Activated T-cell treated with anti-CD3 and anti-CD28 coated beads, Interleukin-2, amount 50 U/mL, for 24 hours (primary cell): ENCODE data around the gene HMMR.
A peak's percentile ranks its signal among the peaks of the same experiment; 100 is the strongest.
"Not testable (repeated sequence)": the region's sequence is repeated elsewhere in the genome, so short reads cannot be mapped to it uniquely, and the experiment has no call there.

ENCODE experiments used
- DNase-seq: peaks from one replicate; pipeline ENCODE4 v3.0.0-alpha.2; 2020
- H3K27ac Mint-ChIP-seq: 2 replicates; pipeline ENCODE4 v1.8.0; 2020; ENCODE audit warnings: mild to moderate bottlenecking, mixed read lengths
- H3K27me3 Mint-ChIP-seq: 2 replicates; pipeline ENCODE4 v1.8.0; 2020; ENCODE audit warnings: mixed read lengths
- H3K36me3 Mint-ChIP-seq: 2 replicates; pipeline ENCODE4 v1.8.0; 2020; ENCODE audit warnings: low read depth, mixed read lengths
- H3K4me1 Mint-ChIP-seq: 2 replicates; pipeline ENCODE4 v1.8.0; 2020; ENCODE audit warnings: low read depth, mixed read lengths
- H3K4me3 Mint-ChIP-seq: 2 replicates; pipeline ENCODE4 v1.8.0; 2020; ENCODE audit warnings: mild to moderate bottlenecking, moderate library complexity, mixed read lengths
- H3K9me3 Mint-ChIP-seq: 2 replicates; pipeline ENCODE4 v1.8.0; 2020; ENCODE audit warnings: mixed read lengths

The HMMR gene

DNA sequence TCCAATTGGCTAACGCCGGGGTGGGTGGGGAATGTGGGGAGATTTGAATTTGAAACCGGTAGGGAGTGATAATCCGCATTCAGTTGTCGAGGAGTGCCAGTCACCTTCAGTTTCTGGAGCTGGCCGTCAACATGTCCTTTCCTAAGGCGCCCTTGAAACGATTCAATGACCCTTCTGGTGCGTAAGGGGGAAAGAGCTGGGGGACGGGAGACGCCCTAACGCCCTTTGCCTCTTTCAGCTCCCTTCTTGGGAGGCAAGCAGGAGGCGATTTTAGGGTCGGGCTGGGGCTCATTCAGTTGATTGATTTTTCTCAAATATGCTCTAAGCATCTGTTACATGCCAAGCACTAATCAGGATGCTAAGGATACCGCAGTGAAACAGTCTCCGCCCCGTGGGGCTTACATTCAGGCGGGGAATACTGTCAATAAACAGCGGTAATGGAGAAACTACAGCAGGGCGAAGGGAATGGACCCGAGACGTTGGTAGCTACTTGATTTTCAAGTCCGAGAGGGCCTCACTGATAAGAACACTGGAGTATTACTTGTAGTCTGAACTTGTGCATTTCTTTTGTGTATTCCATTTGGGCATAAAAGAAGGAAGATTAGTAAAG, at the start of gene HMMR:
Gene HMMR, plus strand, starts transcription at position 71 of the 610 bp plus-strand sequence. Its CDS starts 61 bp downstream, at position 132.
- Mint-ChIP-seq H3K36me3 (peaks cover 65% of the 10 kb centered on the region), H3K27ac (peak within 1 kb of the TSS; percentile 100), H3K4me3 (peak within 1 kb of the TSS; percentile 86), H3K4me1 (peaks cover 35% of the 10 kb centered on the region), H3K9me3 (no peaks in the 10 kb centered on the region), H3K27me3 (no peaks in the 10 kb centered on the region)
- no peak for DNase-seq

DNA sequence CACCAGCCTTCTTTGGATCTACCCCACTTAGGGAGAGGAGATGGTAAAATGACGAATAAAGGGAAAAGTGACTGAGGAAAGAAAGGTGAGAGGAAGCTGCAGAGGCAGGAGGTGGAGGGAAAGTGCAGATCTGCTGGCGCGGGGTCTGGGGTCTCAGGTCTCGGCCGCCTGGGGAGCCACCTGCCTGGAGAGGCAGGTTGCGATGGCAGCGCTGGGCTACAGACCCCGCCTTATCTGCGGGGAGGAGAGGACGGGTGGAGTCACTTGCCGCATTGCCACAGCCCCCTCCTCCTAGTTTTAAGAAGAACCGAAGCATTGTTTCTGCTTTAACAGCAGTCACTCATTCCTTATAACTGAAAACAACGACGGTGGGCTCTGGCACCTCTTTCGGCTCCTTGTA, 44.8 kb upstream of the HMMR start:
- not testable (repeated sequence) for H3K27ac Mint-ChIP-seq, H3K4me3 Mint-ChIP-seq, DNase-seq, H3K4me1 Mint-ChIP-seq, H3K9me3 Mint-ChIP-seq, H3K36me3 Mint-ChIP-seq
- H3K27me3 Mint-ChIP-seq: peaks cover 29% of the 10 kb centered on the region

DNA sequence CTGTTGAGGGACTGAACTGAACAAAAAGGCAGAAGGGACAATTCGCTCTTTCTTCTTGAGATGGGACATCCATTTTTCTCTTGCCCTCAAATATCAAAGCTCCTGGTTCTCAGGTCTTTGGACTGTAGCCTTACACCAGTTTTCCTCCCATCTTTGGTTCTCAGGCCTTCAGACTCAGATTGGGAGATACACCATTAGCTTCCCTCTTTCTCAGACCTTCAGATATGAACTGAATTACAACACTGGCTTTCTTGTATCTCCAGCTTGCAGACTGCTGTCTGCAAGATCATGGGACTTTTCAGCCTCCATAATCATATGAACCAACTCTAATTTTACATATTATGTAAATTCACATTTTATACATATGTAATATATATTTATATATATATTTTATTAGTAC, 35.6 kb upstream of the HMMR start:
- no peak for DNase-seq
- Mint-ChIP-seq H3K9me3 (no peaks in the 10 kb centered on the region), H3K36me3 (no peaks in the 10 kb centered on the region)

DNA sequence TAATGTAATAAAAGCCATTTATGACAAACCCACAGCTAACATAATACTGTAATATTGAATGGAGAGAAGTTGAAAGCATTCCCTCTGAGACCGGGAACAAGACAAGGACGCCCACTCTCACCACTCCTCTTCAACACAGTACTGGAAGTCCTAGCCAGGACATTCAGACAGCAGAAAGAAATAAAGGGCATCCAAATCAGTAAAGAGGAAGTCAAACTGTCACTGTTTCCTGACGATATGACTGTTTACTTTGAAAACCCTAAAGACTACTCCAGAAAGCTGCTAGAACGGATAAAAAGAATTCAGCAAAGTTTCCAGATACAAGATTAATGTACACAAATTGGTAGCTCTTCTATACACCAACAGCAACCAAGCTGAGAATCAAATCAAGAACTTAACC, 34.3 kb upstream of the HMMR start:
- H3K36me3 Mint-ChIP-seq, H3K4me3 Mint-ChIP-seq, H3K4me1 Mint-ChIP-seq, H3K27ac Mint-ChIP-seq, DNase-seq, H3K9me3 Mint-ChIP-seq, H3K27me3 Mint-ChIP-seq: not testable (repeated sequence)

More for the DNA sequence above, 35.6 kb upstream of the HMMR start:
- Mint-ChIP-seq H3K4me1 (peaks cover 6% of the 10 kb centered on the region), H3K27me3 (peaks cover 4% of the 10 kb centered on the region), H3K4me3 (no peak overlapping the region), H3K27ac (no peak overlapping the region)

DNA sequence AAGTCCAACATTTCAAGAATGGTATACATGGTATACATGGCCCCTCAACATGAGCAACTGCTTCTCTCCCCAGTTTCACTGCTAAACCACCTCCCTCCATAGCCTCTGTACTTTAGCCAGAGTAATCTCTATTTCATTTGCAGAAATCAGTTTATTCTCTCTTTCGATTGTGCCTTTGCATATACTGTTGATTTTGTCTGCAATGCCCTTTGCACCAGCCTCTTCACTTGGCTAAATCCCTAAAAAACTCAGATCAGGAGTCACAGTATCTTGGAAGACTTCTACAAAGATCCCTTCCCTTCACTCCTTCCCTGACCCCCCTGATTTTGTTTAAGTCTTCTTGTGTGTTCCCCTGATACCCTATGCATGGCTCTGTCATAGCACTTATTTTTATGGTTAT, 27.9 kb upstream of the HMMR start:
- H3K36me3 Mint-ChIP-seq: peaks cover 1% of the 10 kb centered on the region
- no peak overlapping the region for H3K4me3 Mint-ChIP-seq
- peaks cover 14% of the 10 kb centered on the region for H3K4me1 Mint-ChIP-seq
- no peak for DNase-seq
- H3K27ac Mint-ChIP-seq: no peak overlapping the region
- H3K27me3 Mint-ChIP-seq: no peaks in the 10 kb centered on the region
- H3K9me3 Mint-ChIP-seq: no peaks in the 10 kb centered on the region

DNA sequence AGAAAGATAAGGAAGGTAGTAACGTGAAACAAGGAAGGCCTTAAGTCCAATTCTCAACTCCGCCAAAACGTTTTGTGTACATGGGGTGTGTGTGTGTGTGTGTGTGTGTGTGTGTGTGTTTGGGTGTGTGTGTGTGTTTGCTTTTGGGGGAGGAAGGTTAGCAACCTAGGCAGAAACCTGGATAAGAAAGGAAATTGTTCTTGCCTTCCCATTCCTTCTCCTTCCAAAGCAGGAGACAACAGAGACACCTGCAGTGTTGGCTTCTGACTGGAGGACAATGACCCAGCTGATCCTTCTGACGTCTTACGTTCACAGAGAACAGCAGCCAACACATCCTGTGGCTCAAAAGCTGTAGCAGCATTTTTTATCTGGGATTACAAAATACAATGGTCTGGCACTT, 27.2 kb upstream of the HMMR start:
- peaks cover 16% of the 10 kb centered on the region for H3K4me1 Mint-ChIP-seq
- no peaks in the 10 kb centered on the region for H3K9me3 Mint-ChIP-seq
- peaks cover 8% of the 10 kb centered on the region for H3K36me3 Mint-ChIP-seq
- DNase-seq: no peak
- no peak overlapping the region for H3K27ac Mint-ChIP-seq
- H3K4me3 Mint-ChIP-seq: no peak overlapping the region
- no peaks in the 10 kb centered on the region for H3K27me3 Mint-ChIP-seq

GRCh38 chr5:163434401-163434866, 26.0 kb upstream of the HMMR start:
- no peak for DNase-seq
- Mint-ChIP-seq H3K27me3 (no peaks in the 10 kb centered on the region), H3K36me3 (peaks cover 18% of the 10 kb centered on the region), H3K27ac (no peak overlapping the region), H3K4me1 (peaks cover 28% of the 10 kb centered on the region), H3K9me3 (no peaks in the 10 kb centered on the region), H3K4me3 (no peak overlapping the region)

DNA sequence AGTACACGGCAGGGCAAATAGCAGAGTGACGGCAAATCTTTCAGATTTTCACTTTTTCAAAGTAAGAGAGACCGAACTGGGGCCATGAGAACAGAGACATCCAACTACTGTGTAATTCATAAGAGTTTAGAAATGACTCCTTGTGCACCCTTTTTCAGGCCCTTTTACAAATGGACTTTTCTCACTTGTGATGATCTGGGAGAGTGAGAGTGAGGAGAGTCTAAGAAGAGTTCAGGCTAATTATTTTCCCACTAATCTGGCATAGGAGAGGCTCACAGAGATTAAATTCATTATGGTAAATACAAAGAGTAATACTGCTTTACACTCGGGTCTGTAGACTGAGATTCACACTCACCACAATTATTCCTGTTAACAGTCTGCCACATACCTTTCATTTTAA, 23.9 kb upstream of the HMMR start:
- H3K27me3 Mint-ChIP-seq: no peaks in the 10 kb centered on the region
- H3K27ac Mint-ChIP-seq: peak overlapping the region; percentile 91
- DNase-seq: no peak
- H3K36me3 Mint-ChIP-seq: peaks cover 39% of the 10 kb centered on the region
- H3K4me3 Mint-ChIP-seq: peak overlapping the region; percentile 87
- peaks cover 45% of the 10 kb centered on the region for H3K4me1 Mint-ChIP-seq
- no peaks in the 10 kb centered on the region for H3K9me3 Mint-ChIP-seq

DNA sequence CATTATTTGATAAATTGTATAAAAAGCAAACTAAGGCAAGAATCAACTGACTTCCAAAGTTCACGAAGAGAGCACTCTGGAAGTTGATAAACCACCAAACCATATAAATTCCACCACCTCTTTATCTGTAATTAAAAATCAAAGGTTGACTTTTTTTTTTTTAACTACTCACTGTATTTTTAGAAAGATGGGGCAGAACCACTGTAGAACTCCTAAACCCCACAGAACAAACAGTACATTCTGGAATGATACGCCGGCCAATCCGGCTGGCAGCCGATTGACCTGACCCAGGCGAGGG, 23.5 kb upstream of the HMMR start:
- Mint-ChIP-seq H3K9me3 (no peaks in the 10 kb centered on the region), H3K4me1 (peaks cover 45% of the 10 kb centered on the region), H3K4me3 (peak overlapping the region; percentile 87), H3K27me3 (no peaks in the 10 kb centered on the region), H3K27ac (peak overlapping the region; percentile 91), H3K36me3 (peaks cover 43% of the 10 kb centered on the region)
- DNase-seq: no peak

- H3K27me3 Mint-ChIP-seq: no peaks in the 10 kb centered on the region
- peak within 1 kb of the TSS; percentile 87 for H3K4me3 Mint-ChIP-seq
- peak; percentile 89 for DNase-seq
- peaks cover 49% of the 10 kb centered on the region for H3K36me3 Mint-ChIP-seq
- no peaks in the 10 kb centered on the region for H3K9me3 Mint-ChIP-seq
- H3K27ac Mint-ChIP-seq: peak within 1 kb of the TSS; percentile 91
- H3K4me1 Mint-ChIP-seq: peaks cover 45% of the 10 kb centered on the region
These were observed 22.9 kb upstream of the HMMR start, which contains the start of gene CCNG1 for GRCh38 chr5:163437309-163438182. TSS of gene CCNG1 (plus strand) at chr5:163437595. CDS start at chr5:163439257, 1,662 bp downstream.

GRCh38 chr5:163439092-163439425, 21.4 kb upstream of the HMMR start:
- no peaks in the 10 kb centered on the region for H3K27me3 Mint-ChIP-seq
- H3K4me3 Mint-ChIP-seq: peak overlapping the region; percentile 87
- peaks cover 45% of the 10 kb centered on the region for H3K4me1 Mint-ChIP-seq
- no peak for DNase-seq
- peaks cover 64% of the 10 kb centered on the region for H3K36me3 Mint-ChIP-seq
- peak overlapping the region; percentile 91 for H3K27ac Mint-ChIP-seq
- no peaks in the 10 kb centered on the region for H3K9me3 Mint-ChIP-seq

GRCh38 chr5:163440954-163441353, 19.5 kb upstream of the HMMR start:
- H3K27me3 Mint-ChIP-seq: no peaks in the 10 kb centered on the region
- DNase-seq: no peak
- no peak overlapping the region for H3K4me3 Mint-ChIP-seq
- peaks cover 43% of the 10 kb centered on the region for H3K4me1 Mint-ChIP-seq
- peaks cover 82% of the 10 kb centered on the region for H3K36me3 Mint-ChIP-seq
- H3K9me3 Mint-ChIP-seq: no peaks in the 10 kb centered on the region
- peak overlapping the region; percentile 59 for H3K27ac Mint-ChIP-seq

GRCh38 chr5:163444526-163444925, 15.9 kb upstream of the HMMR start:
- H3K9me3 Mint-ChIP-seq: no peaks in the 10 kb centered on the region
- peaks cover 21% of the 10 kb centered on the region for H3K4me1 Mint-ChIP-seq
- H3K27me3 Mint-ChIP-seq: no peaks in the 10 kb centered on the region
- no peak for DNase-seq
- H3K27ac Mint-ChIP-seq: no peak overlapping the region
- H3K36me3 Mint-ChIP-seq: peaks cover 97% of the 10 kb centered on the region
- H3K4me3 Mint-ChIP-seq: no peak overlapping the region

- Mint-ChIP-seq H3K27ac (no peak overlapping the region), H3K36me3 (peaks cover 93% of the 10 kb centered on the region), H3K4me3 (no peak overlapping the region)
These were observed 15.1 kb upstream of the HMMR start for GRCh38 chr5:163445345-163445744.

GRCh38 chr5:163447191-163447590, 13.2 kb upstream of the HMMR start:
- peaks cover 93% of the 10 kb centered on the region for H3K36me3 Mint-ChIP-seq
- H3K4me3 Mint-ChIP-seq: no peak overlapping the region
- no peaks in the 10 kb centered on the region for H3K27me3 Mint-ChIP-seq
- no peak for DNase-seq
- H3K9me3 Mint-ChIP-seq: no peaks in the 10 kb centered on the region
- peak overlapping the region; percentile 50 for H3K27ac Mint-ChIP-seq
- peaks cover 6% of the 10 kb centered on the region for H3K4me1 Mint-ChIP-seq

More at GRCh38 chr5:163445345-163445744, 15.1 kb upstream of the HMMR start:
- Mint-ChIP-seq H3K27me3 (no peaks in the 10 kb centered on the region), H3K9me3 (no peaks in the 10 kb centered on the region), H3K4me1 (peaks cover 15% of the 10 kb centered on the region)
- DNase-seq: no peak
